GM10266 (cell line): ENCODE data around the gene KRT71.

Experiments
- DNase-seq: peaks from one replicate; pipeline ENCODE4 v3.0.0; 2012; ENCODE audit errors: extremely low spot score
- TF ChIP-seq, protein P1 (sequence below): IDR thresholded peaks from 2 replicates; pipeline ENCODE4 v1.5.1; 2012; ENCODE audit warnings: mild to moderate bottlenecking, low read depth; ENCODE audit not compliant: control insufficient read depth, insufficient read depth; ENCODE audit errors: missing control alignments

Gene KRT71

DNA sequence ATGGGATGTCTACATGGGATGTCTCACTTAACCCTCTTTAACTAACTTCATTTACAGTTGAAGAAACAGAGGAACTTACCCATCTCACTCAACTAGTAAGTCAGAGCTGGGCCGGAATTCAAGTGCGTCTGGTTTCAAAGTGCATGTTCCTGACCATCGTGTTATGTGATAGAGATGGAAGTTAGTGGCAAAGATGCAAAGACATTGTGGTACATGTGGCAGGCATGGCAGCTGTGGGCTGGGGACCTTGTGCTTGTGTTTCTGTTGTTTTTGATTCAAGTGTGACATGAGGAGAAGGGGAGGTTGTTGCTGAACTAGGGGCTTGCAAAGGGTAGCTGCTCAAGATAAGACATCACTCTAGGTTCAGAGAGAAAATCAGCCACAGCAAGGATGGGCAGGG, 23.0 kb upstream of the KRT71 start:
- TF ChIP-seq, protein P1, sequence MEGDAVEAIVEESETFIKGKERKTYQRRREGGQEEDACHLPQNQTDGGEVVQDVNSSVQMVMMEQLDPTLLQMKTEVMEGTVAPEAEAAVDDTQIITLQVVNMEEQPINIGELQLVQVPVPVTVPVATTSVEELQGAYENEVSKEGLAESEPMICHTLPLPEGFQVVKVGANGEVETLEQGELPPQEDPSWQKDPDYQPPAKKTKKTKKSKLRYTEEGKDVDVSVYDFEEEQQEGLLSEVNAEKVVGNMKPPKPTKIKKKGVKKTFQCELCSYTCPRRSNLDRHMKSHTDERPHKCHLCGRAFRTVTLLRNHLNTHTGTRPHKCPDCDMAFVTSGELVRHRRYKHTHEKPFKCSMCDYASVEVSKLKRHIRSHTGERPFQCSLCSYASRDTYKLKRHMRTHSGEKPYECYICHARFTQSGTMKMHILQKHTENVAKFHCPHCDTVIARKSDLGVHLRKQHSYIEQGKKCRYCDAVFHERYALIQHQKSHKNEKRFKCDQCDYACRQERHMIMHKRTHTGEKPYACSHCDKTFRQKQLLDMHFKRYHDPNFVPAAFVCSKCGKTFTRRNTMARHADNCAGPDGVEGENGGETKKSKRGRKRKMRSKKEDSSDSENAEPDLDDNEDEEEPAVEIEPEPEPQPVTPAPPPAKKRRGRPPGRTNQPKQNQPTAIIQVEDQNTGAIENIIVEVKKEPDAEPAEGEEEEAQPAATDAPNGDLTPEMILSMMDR = no peak
- DNase-seq = no peak

DNA sequence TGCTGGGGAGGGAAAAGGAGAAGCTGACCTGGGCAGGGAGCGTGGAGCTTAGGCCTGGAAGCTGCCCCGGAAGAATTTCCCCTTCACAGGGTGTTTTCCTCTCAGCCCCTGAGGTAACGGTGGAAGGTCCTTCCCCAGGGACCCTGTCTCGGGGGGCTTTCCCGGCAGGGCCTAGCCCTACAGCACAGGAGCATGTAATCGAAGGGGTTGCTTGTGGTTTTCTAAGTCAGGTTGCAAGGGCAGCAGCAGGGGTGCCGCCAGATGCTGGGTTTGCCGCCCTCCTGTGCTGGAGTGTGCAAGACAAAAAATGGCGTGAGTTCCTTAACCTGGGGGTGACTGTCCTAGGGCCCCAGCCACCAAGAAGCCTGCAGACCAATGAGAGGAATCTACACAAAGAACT, 22.3 kb upstream of the KRT71 start:
- TF ChIP-seq, protein P1 = no peak
- DNase-seq = no peak

DNA sequence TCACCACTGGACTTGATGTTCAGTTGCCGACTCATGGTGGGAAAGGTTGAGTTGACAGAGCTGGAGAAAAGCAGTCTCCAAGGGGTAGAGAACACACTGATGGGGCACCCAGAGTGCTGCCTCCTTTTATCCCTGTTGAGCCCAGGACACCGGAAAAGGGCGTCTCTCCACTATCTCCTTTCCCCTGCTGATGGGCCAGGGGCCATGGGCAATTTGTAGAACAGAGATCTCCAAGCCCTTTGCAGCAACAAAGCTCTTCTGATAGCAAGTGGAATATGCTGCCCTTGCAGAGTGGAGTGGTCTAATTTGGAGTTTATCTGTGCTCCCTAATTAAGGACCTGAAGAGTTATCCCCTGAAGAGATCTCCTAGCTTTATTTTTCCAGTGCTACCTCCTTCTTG, 20.8 kb upstream of the KRT71 start, which contains the start of gene KRT74:
TSS of gene KRT74 (minus strand) at position 101 of the 400 bp plus-strand sequence. CDS start at position 35, 66 bp downstream.
- DNase-seq = no peak
- TF ChIP-seq, protein P1 = no peak

DNA sequence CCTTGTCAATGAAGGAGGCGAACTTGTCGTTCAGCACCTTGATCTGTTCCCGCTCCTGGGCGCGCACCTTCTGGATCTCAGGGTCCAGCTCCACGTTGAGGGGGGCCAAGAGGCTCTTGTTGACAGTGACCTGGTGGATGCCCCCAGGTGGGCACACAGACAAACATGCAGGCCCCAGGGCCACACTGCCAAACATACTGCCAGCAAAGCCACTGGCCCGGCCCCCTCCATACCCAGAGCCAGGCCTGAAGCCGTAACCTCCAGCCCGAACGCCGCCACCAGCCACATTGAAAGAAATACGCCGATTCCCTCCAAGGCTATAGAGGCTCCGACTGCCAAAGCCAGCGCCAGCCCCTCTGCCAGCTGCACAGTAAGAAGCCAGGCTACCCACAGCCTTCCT, 20.4 kb upstream of the KRT71 start:
- DNase-seq = no peak
- TF ChIP-seq, protein P1 = no peak

DNA sequence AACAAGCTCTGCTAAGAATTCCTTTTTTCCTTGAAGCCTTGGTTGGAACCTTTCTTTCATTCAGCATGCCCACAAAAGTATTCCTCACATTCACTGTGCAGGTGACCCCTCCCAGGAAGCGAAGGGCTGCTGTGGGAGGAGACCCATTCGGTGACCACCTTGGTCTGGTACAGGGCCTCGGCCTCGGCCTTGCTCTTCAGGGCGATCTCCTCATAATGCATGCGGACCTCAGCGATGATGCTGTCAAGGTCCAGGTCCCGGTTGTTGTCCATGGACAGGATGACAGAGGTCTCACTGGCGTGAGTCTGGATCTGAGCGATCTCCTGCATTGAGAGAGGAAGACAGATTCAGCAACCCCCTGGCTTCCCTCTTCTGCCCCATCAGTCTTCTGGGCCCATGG, 17.6 kb upstream of the KRT71 start:
- no peak for DNase-seq
- TF ChIP-seq, protein P1 = no peak

DNA sequence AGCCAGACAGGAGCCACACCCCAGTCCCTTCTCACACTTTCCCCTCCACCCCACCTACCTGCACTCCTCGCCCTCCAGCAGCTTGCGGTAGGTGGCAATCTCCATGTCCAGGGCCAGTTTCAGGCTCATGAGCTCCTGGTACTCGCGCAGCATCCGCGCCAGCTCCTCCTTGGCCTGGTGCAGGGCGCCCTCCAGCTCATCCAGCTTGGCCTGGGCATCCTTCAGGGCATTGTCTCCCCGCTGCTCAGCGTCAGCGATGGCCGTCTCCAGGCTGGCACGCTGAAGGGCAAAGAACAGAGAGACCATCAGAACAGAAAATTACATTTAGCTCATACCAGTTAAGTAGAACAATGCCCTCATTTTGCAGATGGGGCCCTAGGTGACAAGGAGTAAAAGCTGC, 15.2 kb upstream of the KRT71 start:
- TF ChIP-seq, protein P1 = no peak
- no peak for DNase-seq

DNA sequence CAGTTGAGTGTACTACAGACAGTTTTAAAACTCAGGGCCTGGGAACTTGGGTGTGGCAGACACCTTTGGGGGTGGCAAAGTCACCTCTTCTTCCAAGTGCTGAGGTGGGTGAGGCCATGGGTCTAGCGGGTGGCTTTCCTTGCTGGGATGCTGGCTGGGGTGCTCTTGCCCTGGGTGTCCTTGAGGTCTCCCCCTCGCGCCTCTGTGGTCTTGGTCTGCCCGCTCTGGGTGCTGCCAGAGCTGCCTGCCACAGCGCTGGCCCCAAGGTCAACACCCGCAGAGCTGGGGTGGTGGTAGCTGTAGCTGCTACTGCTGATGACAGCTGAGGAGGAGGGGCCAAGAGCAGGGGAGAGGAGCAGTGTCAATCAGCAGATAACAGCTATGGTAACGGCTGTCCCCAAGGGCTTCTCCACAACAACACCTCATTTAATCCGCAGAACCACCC, 13.9 kb upstream of the KRT71 start:
- TF ChIP-seq, protein P1 = no peak
- no peak for DNase-seq
